GM19395 (cell line): Measurements from ENCODE around the gene PIGK.
"Not testable (repeated sequence)": the region's sequence is repeated elsewhere in the genome, so short reads cannot be mapped to it uniquely, and the experiment has no call there.

Experiments used
- ATAC-seq: cut with Tn5 transposase; IDR thresholded peaks from one replicate; pipeline ENCODE4 v1.9.1; 2021; ENCODE audit warnings: mild to moderate bottlenecking, moderate library complexity; ENCODE audit not compliant: unreplicated experiment

Gene PIGK

DNA sequence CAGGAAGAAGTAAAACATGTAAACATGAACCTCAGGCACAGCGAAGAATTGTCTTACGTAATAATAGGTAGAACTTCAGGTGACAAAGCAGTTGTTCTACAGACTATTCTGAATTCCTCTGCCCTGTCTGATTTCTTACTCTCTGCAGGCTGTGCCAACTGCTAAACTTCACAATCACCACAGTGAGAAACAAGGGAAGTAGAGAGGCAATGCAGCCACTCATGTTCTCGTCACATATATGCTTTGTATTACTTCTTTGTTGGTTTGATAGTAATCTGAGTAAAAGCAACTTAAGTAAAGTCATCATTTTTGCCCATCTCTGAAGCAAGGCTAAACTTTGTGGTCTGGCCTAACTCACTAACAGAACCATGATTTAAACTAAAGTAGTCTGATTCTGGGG is 21.9 kb downstream of the PIGK start:
- ATAC-seq = no peak

DNA sequence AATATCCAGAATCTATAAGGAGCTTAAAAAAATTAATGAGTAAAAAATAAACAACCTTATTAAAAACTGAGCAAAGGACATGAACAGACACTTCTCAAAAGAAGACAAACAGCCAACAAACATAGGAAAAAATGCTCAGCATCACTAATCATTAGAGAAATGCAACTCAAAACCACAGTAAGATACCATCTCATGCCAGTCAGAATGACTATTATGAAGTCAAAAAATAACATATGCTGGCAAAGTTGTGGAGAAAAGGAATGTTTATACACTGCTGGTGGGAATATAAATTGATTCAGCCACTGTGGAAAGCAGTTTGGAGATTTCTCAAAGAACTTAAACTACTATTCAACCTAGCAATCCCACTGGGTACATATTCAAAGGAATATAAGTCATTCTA is 25.3 kb downstream of the PIGK start:
- ATAC-seq = no peak

- no peak for ATAC-seq
These were observed 30.5 kb downstream of the PIGK start for GRCh38 chr1:77188770-77189169.

DNA sequence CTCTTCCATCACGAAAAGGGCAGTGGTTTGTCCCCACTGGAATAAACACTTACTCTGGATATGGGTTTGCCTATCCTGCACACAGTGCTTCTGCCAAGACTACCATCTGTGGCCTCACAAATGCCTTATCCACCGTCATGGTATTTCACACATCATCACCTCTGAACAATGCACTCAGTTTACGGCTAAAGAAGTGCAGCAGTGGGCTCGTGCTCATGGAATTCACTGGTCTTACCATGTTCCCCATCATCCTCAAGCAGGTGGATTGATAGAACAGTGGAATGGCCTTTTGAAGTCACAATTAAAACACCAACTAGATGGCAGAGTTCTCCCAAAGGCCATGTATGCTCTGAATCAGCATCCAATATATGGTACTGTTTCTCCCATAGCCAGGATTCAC is 32.3 kb downstream of the PIGK start:
- ATAC-seq = not testable (repeated sequence)

DNA sequence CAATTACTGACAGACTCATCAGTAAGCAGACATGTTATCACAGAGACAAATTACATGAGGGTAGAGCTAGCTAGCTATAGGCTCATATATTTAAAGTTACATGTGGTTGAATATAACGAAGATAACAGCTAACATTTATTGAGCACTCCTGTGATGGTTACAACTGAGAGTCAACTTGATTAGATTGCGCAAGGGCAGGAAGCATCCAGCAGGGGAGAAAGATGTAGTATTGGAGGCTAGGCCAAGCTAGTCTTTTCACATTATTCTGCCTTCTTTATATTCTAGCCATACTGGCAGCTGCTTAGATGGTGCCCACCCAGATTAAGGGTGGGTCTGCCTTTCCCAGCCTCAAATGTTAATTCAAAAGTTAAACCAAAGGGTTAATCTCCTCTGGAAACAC is 37.1 kb downstream of the PIGK start:
- ATAC-seq = no peak

DNA sequence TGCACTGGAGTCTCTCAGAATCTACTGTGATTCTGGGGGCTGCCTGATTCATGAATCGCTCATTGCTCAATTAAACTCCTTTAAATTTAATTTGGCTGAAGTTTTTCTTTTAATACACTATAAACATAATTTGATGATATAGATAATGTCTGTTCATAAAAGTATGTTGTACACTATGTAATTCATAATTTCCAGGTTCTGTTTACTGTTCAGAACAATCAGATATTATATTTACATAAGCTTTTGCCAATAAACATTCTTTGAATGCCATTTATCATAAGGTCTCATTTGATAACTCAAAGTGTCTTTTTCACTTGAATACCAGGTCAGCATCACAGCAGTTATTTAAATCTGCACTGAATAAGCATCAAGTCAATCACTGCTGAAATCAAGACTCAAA is 39.6 kb downstream of the PIGK start:
- ATAC-seq = no peak

- ATAC-seq = no peak
These were observed 43.9 kb downstream of the PIGK start for GRCh38 chr1:77175230-77175844.

DNA sequence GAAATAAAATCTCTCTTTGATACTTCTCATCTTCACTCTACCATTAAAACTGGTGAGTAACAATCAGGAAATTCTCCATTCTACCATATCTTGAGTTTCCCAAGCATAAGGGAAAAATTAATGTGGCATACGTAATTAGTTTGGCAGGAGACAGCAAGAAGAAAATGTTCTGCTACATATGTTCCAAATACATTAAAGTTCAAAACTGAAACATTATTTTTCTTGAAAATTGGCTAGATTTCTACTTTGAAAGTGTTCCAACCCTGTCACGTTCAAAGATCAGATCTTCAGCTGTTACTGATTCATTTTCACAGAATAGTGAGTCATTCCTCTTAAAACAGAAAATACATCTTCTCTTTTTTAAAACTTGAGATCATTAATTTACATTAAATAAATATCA is 48.5 kb downstream of the PIGK start:
- ATAC-seq = no peak

DNA sequence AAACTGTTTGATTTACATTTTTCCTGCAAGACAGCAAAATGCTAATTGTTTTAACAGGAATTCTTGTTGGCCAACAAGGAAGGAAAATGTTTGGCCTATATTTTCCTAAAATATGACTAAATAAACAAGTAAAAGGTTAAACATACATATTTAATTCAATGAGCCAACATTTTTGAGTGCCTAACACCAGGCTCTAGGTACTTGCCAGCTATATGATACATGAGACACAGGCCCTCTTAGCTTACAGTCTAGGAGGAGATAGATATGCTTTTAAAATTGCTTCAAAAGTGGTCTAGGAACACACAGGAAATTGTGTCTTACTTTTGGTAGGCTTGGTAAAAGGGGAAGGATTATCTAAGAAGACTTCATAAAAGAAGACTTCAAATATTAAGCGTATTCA is 50.9 kb downstream of the PIGK start:
- ATAC-seq = no peak

GRCh38 chr1:77164434-77164944 is 54.7 kb downstream of the PIGK start:
- ATAC-seq = no peak

GRCh38 chr1:77159706-77160105 is 59.5 kb downstream of the PIGK start:
- ATAC-seq = not testable (repeated sequence)

DNA sequence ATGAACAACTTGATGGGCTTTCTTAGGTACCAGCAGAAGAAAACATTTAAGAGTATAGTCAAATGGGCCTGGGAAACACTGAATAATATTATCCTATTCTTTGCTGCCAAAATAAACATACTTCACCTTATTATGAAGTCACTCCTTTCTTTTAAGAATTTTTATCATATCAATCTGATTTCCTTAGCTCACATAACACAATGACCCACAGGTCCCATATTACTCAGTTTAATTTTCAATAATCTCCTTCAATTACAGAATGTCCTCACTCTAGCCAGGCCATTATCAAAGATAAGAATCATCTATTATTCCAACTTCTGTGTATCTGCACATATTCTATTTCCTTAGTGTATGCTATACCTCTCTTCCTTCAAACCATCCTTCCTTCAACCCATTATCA is 63.0 kb downstream of the PIGK start:
- ATAC-seq = no peak

DNA sequence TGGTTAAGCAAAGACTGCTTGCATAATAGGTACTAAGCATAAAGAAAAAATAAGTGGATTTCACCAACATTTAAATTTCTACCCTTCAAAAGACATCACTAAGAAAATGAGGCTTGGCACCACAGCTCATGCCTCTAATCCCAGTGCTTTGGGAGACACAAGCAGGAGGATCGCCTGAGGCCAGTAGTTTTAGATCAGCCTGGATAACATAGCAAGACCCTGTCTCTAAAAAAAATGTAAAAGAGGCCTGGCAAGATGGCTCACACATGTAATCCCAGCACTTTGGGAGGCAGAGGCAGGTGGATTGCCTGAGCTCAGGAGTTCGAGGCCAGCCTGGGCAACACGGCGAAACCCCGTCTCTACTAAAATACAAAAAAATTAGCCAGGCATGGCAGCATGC is 73.0 kb downstream of the PIGK start:
- no peak for ATAC-seq

DNA sequence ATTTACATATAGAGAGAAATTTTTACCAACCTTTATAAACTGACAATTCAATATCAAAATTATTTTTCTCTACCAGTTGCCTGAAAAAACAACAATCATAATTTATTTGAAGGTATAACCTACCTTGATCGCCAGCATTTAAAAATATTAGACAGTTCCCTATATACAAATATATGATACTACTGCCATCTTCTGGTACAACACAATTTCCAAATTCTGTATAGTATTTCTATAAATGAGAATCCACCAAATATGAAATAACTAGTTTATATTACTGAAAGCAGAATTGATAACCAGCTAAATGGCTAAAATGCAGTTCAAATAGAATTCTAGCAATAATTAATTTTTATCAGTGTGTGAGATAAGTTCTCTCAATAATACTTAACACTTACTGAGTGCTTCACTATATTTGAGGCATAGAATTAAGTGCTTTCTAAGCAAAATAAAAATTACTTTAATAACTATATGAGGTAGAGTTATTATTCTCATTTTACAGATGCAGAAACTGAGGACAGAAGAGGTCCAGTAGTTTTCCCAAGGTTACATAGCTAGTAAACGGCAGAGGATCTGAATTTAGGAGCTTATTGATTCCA is 75.6 kb downstream of the PIGK start:
- ATAC-seq = no peak

DNA sequence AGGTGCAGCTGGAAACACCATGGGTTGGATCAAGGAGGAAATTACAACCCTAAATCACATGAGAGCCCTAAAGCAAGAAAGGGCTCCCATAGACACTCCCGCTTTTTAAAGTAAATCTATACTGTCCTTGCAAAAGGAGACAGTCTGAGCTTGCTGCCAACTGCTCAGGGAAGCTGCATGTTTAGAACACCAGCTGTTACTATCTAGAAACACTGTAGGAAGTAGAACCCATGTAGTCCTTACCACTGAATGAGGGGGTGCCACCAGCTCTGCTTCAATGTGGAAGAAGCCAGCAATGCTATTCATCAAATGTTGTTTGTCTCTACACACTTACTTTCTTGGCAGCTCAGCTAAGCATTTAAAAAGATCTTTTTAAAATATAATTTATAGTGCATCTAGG is 79.8 kb downstream of the PIGK start:
- ATAC-seq = no peak

DNA sequence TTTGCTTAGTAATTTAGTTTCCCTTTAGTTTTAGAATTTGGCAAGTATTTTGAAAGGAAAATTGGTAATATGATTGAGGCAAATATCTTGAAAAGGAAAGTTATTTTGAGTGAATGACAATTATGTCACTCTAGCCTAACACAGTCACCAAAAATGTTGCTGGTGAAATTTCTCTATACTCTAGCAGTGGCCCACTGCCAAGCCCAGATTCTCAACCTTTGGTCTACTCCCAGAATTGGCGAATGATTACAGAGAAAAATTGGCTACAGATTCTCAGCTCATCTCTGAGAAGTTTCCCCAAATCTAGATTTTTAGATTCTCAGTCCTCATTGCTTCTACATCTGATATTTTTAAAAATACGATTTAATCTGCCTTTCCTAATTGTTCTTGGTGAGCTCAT is 84.9 kb downstream of the PIGK start:
- ATAC-seq = no peak

DNA sequence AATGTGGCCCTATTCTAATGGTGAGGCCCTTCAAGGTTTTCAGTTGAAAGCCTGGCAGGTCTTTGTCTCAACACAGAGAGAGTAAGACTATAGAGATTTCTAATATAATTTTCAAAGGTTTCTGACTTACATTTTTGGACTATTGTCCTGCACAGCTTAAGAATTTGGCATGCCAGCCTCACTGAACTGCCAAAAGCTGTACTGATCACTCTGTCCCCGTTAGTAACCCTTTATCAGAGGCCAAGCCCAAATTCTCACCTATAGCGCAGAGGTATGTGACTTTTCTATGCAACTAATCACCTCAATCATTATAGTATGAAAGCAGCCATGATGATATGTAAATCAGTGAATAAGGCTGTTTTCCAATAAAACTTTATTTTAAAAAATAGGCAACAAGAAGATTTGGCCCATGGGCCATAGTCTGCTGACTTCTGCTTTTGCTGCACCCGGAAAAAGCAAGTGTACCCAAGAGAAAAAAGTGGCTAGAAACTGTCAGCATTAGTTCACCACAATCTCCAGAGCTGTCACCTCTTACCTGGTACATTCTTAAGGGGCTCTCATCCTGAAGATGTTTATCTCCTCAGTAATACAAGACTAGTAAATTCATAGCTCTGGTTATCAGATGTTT is 85.4 kb downstream of the PIGK start:
- ATAC-seq = no peak

- peak; percentile 83 for ATAC-seq
These were observed 92.9 kb downstream of the PIGK start for GRCh38 chr1:77126307-77126706.

DNA sequence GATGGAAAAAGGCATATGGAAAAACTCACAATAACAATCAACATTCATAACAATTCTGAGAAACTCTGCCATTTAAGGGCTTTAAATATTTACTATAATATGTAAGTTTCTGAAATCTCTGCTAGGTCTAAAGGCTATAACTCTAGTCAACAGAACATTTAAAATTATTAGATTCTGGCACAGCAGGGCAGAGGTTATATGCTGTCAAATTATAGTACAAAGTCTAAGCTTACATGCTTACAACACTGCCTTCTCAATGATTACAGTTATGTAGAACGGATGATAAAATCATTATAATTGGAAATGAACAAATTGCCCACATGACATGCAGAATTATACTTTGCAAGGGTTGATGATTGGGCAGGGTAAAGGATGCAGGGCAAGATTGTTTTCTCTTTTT is 97.7 kb downstream of the PIGK start:
- no peak for ATAC-seq

GRCh38 chr1:77120950-77121349 is 98.3 kb downstream of the PIGK start:
- ATAC-seq = no peak

- ATAC-seq = no peak
These were observed 100.5 kb downstream of the PIGK start for GRCh38 chr1:77118712-77119111.

GRCh38 chr1:77104672-77105071 is 114.6 kb downstream of the PIGK start:
- ATAC-seq = no peak
